Measurements from ENCODE around the gene SP8. TPM values are rescaled to one million over a fixed set of nuclear protein-coding genes. Genes with fewer than 3 reads are reported as not detected.
"Not testable (repeated sequence)": the region's sequence is repeated elsewhere in the genome, so short reads cannot be mapped to it uniquely, and the experiment has no call there.

Gene SP8
- not detected for polyA plus RNA-seq (ENCODE audit: insufficient read length in 3 of 3)

- no peak for DNase-seq (ENCODE audit: low read depth in 3 of 3, low spot score in 2 of 3)
These were observed at the start of gene SP8 for GRCh38 chr7:20786779-20787659. TSS of gene SP8 (minus strand) at chr7:20786886. CDS start at chr7:20786798, 88 bp downstream.

GRCh38 chr7:20836424-20836823 lies 49.7 kb upstream of the SP8 start:
- DNase-seq (ENCODE audit: low read depth in 3 of 3, low spot score in 2 of 3): not testable (repeated sequence)

GRCh38 chr7:20835111-20835750 lies 48.5 kb upstream of the SP8 start:
- no peak for DNase-seq (ENCODE audit: low read depth in 3 of 3, low spot score in 2 of 3)

GRCh38 chr7:20834656-20835055 lies 48.0 kb upstream of the SP8 start:
- no peak for DNase-seq (ENCODE audit: low read depth in 3 of 3, low spot score in 2 of 3)

- no peak for DNase-seq (ENCODE audit: low read depth in 3 of 3, low spot score in 2 of 3)
These were observed 45.3 kb upstream of the SP8 start for GRCh38 chr7:20831956-20832355.

- DNase-seq (ENCODE audit: low read depth in 3 of 3, low spot score in 2 of 3): no peak
These were observed 44.8 kb upstream of the SP8 start for GRCh38 chr7:20831451-20831850.

GRCh38 chr7:20828947-20829346 lies 42.3 kb upstream of the SP8 start:
- DNase-seq (ENCODE audit: low read depth in 3 of 3, low spot score in 2 of 3): no peak

- DNase-seq (ENCODE audit: low read depth in 3 of 3, low spot score in 2 of 3): no peak
These were observed 40.5 kb upstream of the SP8 start for GRCh38 chr7:20827172-20827571.

- no peak for DNase-seq (ENCODE audit: low read depth in 3 of 3, low spot score in 2 of 3)
These were observed 39.6 kb upstream of the SP8 start for GRCh38 chr7:20826243-20826642.

- no peak for DNase-seq (ENCODE audit: low read depth in 3 of 3, low spot score in 2 of 3)
These were observed 38.9 kb upstream of the SP8 start for GRCh38 chr7:20825555-20825954.

GRCh38 chr7:20821390-20821789 lies 34.7 kb upstream of the SP8 start:
- DNase-seq (ENCODE audit: low read depth in 3 of 3, low spot score in 2 of 3): not testable (repeated sequence)

GRCh38 chr7:20816372-20816959 lies 29.8 kb upstream of the SP8 start:
- no peak for DNase-seq (ENCODE audit: low read depth in 3 of 3, low spot score in 2 of 3)

- no peak for DNase-seq (ENCODE audit: low read depth in 3 of 3, low spot score in 2 of 3)
These were observed 17.7 kb upstream of the SP8 start for GRCh38 chr7:20804345-20804744.

GRCh38 chr7:20799566-20800366 lies 13.1 kb upstream of the SP8 start:
- no peak for DNase-seq (ENCODE audit: low read depth in 3 of 3, low spot score in 2 of 3)

- DNase-seq (ENCODE audit: low read depth in 3 of 3, low spot score in 2 of 3): no peak
These were observed 12.0 kb upstream of the SP8 start for GRCh38 chr7:20798694-20799121.

GRCh38 chr7:20798081-20798693 lies 11.5 kb upstream of the SP8 start:
- no peak for DNase-seq (ENCODE audit: low read depth in 3 of 3, low spot score in 2 of 3)

- DNase-seq (ENCODE audit: low read depth in 3 of 3, low spot score in 2 of 3): no peak
These were observed 10.9 kb upstream of the SP8 start for GRCh38 chr7:20797462-20798080.

- DNase-seq (ENCODE audit: low read depth in 3 of 3, low spot score in 2 of 3): no peak
These were observed 10.4 kb upstream of the SP8 start for GRCh38 chr7:20797042-20797461.

GRCh38 chr7:20796500-20796899 lies 9.8 kb upstream of the SP8 start:
- DNase-seq (ENCODE audit: low read depth in 3 of 3, low spot score in 2 of 3): no peak

- DNase-seq (ENCODE audit: low read depth in 3 of 3, low spot score in 2 of 3): no peak
These were observed 9.2 kb upstream of the SP8 start for GRCh38 chr7:20795881-20796280.

All from right renal cortex interstitium (tissue), 3 donors.